GM10266 (cell line): ENCODE results near the gene SPATA32.

Experiments
- DNase-seq: peaks from one replicate; pipeline ENCODE4 v3.0.0; 2012; ENCODE audit errors: extremely low spot score
- CTCF ChIP-seq: IDR thresholded peaks from 2 replicates; pipeline ENCODE4 v1.5.1; 2012; ENCODE audit warnings: mild to moderate bottlenecking, low read depth; ENCODE audit not compliant: control insufficient read depth, insufficient read depth; ENCODE audit errors: missing control alignments

The SPATA32 gene

GRCh38 chr17:45222014-45222288 lies 39.9 kb downstream of the SPATA32 start:
- no peak for DNase-seq
- no peak for TF ChIP-seq CTCF

DNA sequence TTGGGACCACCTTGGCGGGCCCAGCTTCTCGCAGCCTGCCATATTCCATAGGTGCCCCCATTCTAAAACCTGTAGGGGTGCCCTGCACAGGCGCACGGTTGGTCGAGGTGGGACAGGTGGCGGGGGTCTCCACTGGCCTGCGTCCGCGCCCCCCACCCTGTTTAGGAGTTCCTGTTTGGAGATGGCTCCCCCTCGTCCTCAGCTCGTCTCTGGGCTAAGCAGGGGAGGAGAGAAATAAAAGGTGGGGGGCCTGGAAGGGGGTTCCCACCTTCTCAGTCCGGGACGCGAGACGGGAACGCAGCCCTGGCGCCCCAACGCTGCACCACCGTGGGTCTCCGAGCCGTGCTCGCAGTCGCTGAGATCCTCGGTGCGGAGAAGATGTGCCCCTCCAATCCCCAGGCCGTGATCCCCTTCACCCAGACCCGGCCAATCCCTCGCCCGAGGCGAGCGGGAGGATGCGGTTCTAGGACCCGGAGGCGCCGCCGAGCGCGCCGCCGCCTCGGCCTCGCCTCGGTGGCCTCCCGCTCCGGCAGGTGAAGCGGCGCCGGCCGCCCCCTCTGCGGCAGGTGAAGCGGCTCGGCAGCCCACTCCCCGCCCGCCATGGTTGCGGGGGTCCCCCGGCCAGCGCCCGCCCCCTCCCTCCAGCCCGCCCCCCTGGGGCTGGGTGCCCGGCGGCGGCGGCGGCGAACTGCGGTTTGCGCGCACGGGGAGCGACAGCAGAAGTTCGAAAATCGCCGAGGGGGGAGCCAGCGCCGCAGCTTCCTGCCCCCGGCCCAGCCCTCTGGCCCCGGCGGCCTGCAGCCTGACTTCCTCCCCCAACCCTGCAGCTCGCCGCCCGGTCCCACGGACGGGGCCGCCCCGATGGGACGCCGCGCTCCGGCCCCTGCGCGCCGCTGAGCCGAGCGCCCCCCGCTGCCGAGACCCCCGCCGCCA lies 40.5 kb downstream of the SPATA32 start, which contains the start of gene FMNL1:
Gene FMNL1 (plus strand): TSS at position 805 of the 933 bp plus-strand sequence. CDS start 240 bp downstream, outside the sequence.
- DNase-seq, result peak; percentile 81
- TF ChIP-seq CTCF, result no peak

DNA sequence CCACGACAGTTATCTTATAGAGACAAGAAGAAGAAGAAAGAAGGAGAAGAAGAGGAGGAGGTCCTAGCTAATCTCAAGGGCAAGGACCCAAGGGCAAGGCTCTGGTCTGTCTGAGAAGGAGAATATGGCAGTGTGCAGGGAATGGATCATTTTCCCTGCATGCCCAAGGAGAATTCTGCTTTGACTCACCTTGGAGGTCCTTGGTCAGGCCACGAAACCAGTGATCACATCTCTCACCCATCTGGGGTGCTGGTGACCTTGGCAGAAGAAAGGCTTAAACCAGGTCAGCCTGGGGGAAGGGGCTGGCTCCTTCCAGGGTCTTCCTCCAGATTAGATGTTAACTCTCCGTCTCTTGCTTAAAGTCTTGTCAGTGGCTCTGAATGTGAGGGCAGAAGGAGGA lies 41.8 kb downstream of the SPATA32 start:
- no peak for TF ChIP-seq CTCF
- no peak for DNase-seq

DNA sequence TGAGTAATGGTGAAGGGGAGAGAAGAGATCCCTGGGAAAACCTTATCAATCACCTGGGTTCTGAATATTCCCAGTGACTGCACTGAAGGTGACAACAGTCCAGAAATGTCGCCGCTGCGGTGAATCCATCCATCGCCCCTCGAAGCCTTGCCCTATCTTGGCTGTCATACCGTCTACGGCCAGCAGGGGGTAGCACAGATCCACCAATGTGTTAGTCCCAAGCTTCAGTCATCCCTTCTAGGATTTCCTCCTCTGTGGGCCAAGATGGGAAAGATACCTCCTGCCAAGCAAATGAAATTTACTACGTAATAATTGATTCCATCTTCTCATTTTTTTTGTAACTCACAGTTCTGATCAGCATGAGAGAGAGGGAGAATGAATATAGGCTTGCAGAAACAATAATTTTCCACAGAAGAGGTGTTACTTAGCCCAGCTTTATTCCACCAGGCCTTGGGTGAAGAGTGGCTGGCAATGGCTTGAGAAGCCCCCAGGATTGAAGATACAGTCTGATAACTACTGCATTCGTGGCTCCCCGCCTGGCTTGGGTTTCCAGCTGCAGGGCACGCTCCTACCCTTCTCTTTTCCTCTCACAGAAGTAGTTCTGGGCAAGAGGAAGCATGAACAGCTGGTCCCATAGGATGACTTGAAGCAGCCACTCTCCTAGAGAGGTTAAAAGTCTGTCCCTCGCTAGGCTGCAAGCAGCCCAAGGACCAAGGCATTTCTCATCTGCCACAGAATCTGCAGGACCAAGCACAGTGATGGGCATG lies 42.8 kb downstream of the SPATA32 start:
- DNase-seq, result peak; percentile 77
- TF ChIP-seq CTCF, result peak; percentile 98
